Spinal cord (tissue), 10 donors: ENCODE data around the gene FOXN3. TPM values are rescaled to one million over a fixed set of nuclear protein-coding genes. Genes with fewer than 3 reads are reported as not detected.
A peak's percentile ranks its signal among the peaks of the same experiment; 100 is the strongest.

Source experiments
- DNase-seq, 6 donors: peaks; one replicate each; pipeline versions ENCODE4 v3.0.0 to v3.0.0-alpha.2; 2013 to 2015; ENCODE audit warnings: low spot score in 6 of 6, low read depth in 4 of 6
- H3K27ac ChIP-seq: one replicate; pipeline ENCODE4 v1.5.1; 2013; ENCODE audit warnings: low read depth, low read length, control low read depth
- H3K27me3 ChIP-seq: one replicate; pipeline ENCODE4 v1.6.1; 2013; ENCODE audit warnings: low read length; ENCODE audit not compliant: control insufficient read depth, insufficient read depth
- H3K36me3 ChIP-seq: one replicate; pipeline ENCODE4 v1.6.1; 2013; ENCODE audit warnings: low read length; ENCODE audit not compliant: control insufficient read depth, insufficient read depth
- H3K4me1 ChIP-seq: one replicate; pipeline ENCODE4 v1.6.1; 2013; ENCODE audit warnings: low read length; ENCODE audit not compliant: control insufficient read depth, insufficient read depth
- H3K4me3 ChIP-seq: one replicate; pipeline ENCODE4 v1.5.1; 2013; ENCODE audit warnings: low read depth, low read length, control low read depth
- H3K9me3 ChIP-seq: one replicate; pipeline ENCODE4 v1.6.1; 2013; ENCODE audit warnings: low read length; ENCODE audit not compliant: control insufficient read depth, insufficient read depth
- WGBS: methylation state at CpG from one replicate; pipeline ENCODE4 v1.1.5; 2013; ENCODE audit warnings: missing lambda C conversion rate; ENCODE audit not compliant: insufficient coverage; 5-methylcytosine and 5-hydroxymethylcytosine counted together
- long read RNA-seq, 4 donors: transcript quantifications; one replicate each; lab custom pipeline, GENCODE V29; 2026
- polyA plus RNA-seq, 2 donors: library from polyadenylated mRNA; unstranded; fragments of 120-200 nt; gene quantifications; one replicate each; pipeline ENCODE4 v1.2.1, GENCODE V29; 2013; ENCODE audit not compliant: insufficient read length in 2 of 2
- total RNA-seq, 2 donors: library from RNA; depleted of rRNA in 1 of 2; stranded (reverse); fragments of 120-200 nt in 1 of 2; fragments of >200 nt in 1 of 2; gene quantifications; one replicate each; pipeline versions ENCODE4 v1.2.3 to v1.2.4, GENCODE V29; 2013 to 2014
- donor health status: healthy.

The FOXN3 gene, protein sequence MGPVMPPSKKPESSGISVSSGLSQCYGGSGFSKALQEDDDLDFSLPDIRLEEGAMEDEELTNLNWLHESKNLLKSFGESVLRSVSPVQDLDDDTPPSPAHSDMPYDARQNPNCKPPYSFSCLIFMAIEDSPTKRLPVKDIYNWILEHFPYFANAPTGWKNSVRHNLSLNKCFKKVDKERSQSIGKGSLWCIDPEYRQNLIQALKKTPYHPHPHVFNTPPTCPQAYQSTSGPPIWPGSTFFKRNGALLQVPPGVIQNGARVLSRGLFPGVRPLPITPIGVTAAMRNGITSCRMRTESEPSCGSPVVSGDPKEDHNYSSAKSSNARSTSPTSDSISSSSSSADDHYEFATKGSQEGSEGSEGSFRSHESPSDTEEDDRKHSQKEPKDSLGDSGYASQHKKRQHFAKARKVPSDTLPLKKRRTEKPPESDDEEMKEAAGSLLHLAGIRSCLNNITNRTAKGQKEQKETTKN
- total RNA-seq (10 to 100 TPM; 40.4 to 53.1 TPM), polyA plus RNA-seq (10 to 100 TPM; 37.8 to 56.8 TPM)
- long read RNA-seq, donor 1, transcript FOXN3-214 (6 exons, 2,692 nt), result major isoform, 9 of 11 reads
- long read RNA-seq, donor 1, partial matches to known transcripts, result 0 of 11 reads
- long read RNA-seq, donor 1, other reads (novel, unspliced or antisense), result 0 of 11 reads
- long read RNA-seq, donor 2, partial matches to known transcripts, result 0 of 5 reads
- long read RNA-seq, donor 2, other reads (novel, unspliced or antisense), result 0 of 5 reads
- long read RNA-seq, donor 3, partial matches to known transcripts, result 0 of 6 reads
- long read RNA-seq, donor 3, other reads (novel, unspliced or antisense), result 0 of 6 reads
- long read RNA-seq, donor 4, partial matches to known transcripts, result 5 of 10 reads
- long read RNA-seq, donor 4, other reads (novel, unspliced or antisense), result 0 of 10 reads

DNA sequence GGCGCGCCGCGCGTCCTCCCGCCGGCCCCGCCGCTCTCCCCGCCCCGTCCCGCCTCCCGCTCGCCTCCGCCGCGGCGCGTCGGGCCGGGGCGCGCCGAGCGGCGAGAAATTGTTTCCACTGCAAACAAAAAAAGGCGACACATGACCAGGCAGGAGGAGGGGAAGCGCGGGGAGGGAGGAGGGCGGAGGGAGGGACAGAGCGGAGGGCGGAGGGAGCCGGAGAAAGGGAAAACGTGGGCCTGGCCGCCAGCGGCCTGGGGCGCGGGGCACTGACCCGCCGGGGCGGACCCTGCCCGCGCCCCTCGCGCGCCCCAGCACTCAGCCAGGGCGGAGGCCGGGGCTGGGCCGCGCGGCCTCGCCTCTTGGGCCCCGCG lies at the start of gene FOXN3:
Gene FOXN3, minus strand, starts transcription at position 143 of the 374 bp plus-strand sequence. CDS start 4,757 bp downstream, outside the sequence.
- Histone ChIP-seq H3K27ac (peak within 1 kb of the TSS; percentile 92), H3K36me3 (peaks cover 14% of the 10 kb centered on the region), H3K4me3 (peak within 1 kb of the TSS; percentile 90), H3K27me3 (no peaks in the 10 kb centered on the region), H3K9me3 (no peaks in the 10 kb centered on the region), H3K4me1 (peaks cover 16% of the 10 kb centered on the region)
- DNase-seq, result peak in 5 of 6 donors; percentile 78 to 96 (median 87)
- WGBS, result 0% methylated on average over 53 of the region's 54 CpGs

DNA sequence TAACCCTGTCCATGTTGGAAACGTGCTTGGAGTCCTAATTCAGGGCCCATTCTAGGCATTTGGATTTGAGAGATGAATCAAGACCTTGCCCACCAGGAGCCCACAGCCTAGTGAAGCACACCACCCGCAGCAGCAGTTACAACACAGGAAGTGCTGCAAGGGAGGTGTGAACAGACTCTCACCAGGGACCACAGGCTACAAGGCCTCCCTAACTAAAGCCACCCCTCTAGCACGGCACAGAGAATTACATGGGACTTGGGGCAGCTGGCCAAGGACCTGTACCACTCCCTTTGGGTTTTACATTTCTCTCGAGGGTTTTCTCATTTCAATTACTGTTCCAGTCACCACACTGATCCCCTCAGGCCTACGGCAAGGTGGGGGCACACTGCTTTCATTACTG lies 49.5 kb upstream of the FOXN3 start:
- Histone ChIP-seq H3K27ac (no peak overlapping the region), H3K9me3 (no peaks in the 10 kb centered on the region), H3K27me3 (no peaks in the 10 kb centered on the region), H3K4me3 (no peak overlapping the region), H3K36me3 (peaks cover 3% of the 10 kb centered on the region), H3K4me1 (no peaks in the 10 kb centered on the region)
- DNase-seq, result no peak
- WGBS, result 88% methylated on average over 3 of the region's 5 CpGs

DNA sequence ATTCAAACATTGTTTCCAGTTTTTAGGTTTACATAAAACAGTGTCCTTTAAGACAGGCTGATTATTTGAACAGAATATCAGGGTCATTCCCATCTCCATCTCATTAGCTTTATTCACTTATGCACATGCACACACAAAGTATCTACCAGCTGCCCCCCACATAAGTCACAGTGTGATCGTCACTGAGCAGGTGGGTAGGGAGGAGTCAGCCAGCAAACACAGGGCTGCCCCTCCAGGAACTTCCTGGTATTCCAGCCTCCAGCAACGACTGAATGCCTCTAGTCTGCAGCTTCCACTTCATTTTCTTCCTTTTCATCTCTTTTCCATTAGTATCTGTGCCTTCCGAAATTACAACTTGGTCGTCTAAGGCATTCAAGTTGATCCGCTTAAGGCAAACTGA lies 48.8 kb upstream of the FOXN3 start:
- H3K4me1 ChIP-seq, result no peaks in the 10 kb centered on the region
- no peaks in the 10 kb centered on the region for H3K27me3 ChIP-seq
- no peak overlapping the region for H3K4me3 ChIP-seq
- H3K27ac ChIP-seq, result no peak overlapping the region
- WGBS, result 55% methylated on average over 5 of the region's 5 CpGs
- no peaks in the 10 kb centered on the region for H3K9me3 ChIP-seq
- no peak for DNase-seq
- H3K36me3 ChIP-seq, result peaks cover 3% of the 10 kb centered on the region

DNA sequence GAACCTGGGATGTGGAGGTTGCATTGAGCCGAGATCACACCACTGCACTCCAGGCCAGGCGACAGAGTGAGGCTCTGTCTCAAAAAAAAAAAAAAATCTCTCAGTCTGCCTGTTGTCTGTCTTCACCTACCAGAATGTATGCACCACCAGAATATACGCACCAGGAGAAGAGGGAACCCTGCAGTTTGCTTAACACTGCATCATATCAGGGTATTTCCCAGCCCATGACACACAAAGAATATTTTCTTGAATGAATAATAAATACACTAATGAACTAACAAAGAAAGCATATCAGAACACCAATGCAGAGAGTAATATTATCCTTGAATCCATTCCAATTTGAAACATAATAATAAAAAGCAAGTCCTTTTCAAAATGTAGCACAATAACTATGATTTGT lies 44.2 kb upstream of the FOXN3 start:
- Histone ChIP-seq H3K4me1 (peaks cover 3% of the 10 kb centered on the region), H3K4me3 (no peak overlapping the region), H3K27ac (no peak overlapping the region), H3K27me3 (no peaks in the 10 kb centered on the region), H3K36me3 (peaks cover 3% of the 10 kb centered on the region), H3K9me3 (no peaks in the 10 kb centered on the region)
- DNase-seq, result no peak
- 100% methylated on average over 1 of the region's 3 CpGs for WGBS

DNA sequence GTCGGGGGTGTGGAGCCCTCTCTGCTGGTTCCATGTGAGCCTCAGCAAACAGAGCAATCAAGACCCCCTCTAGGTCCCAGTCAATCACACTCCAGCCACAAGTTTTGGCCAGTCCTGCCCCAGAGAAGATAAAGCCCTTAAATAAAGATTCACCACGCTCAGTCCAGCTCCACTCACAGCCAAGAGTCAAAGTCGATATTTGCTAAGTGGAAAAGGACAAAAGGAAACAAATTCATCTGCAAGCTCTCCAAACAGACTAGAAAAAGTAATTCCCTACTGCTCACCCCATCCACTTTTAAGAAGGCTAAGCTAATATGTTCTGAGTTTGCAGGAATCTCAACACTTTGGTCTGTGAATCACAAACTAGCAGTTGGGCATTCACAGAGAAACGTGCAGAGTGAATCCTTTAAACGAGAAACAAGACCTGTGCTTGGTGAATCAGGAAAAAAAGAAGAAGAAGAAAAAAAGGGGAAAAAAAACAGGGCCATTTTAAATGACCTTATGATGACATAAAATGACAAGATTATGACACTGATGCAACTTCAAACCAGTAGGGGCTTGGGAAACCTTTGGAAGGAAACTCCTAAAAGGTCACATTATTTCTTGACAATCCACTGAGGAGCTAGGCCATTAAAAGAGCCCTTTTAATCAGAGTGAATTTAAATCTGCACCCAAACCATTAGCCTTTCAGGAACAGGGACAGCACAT lies 41.8 kb upstream of the FOXN3 start:
- no peak overlapping the region for H3K27ac ChIP-seq
- WGBS, result 45% methylated on average over 4 of the region's 5 CpGs

DNA sequence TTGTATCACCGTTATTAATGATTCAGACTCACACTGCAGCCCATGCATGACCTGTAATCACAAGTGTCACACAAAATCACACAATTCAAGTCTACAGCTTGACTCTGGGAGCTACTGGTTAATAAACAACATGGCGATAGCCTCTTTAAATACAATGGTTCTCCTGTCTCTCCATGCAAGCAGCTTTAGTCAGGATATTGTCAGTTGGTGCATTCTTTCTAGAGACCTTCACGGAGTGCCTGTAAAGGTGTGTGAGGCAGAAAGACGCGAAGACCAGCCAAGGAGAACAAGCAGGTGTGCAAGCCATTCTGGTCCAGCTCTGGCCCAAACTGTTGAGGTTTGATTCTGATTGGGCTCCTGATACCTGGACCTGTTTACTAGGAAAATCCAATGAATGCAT lies 40.0 kb upstream of the FOXN3 start:
- no peaks in the 10 kb centered on the region for H3K9me3 ChIP-seq
- no peaks in the 10 kb centered on the region for H3K27me3 ChIP-seq
- WGBS, result 97% methylated on average over 3 of the region's 5 CpGs
- DNase-seq, result no peak
- peaks cover 3% of the 10 kb centered on the region for H3K4me1 ChIP-seq
- H3K36me3 ChIP-seq, result peaks cover 4% of the 10 kb centered on the region
- H3K4me3 ChIP-seq, result no peak overlapping the region
- H3K27ac ChIP-seq, result no peak overlapping the region

More for the DNA sequence above, 41.8 kb upstream of the FOXN3 start:
- no peaks in the 10 kb centered on the region for H3K36me3 ChIP-seq
- DNase-seq, result no peak
- peaks cover 3% of the 10 kb centered on the region for H3K4me1 ChIP-seq
- no peaks in the 10 kb centered on the region for H3K27me3 ChIP-seq
- H3K9me3 ChIP-seq, result no peaks in the 10 kb centered on the region
- H3K4me3 ChIP-seq, result no peak overlapping the region

DNA sequence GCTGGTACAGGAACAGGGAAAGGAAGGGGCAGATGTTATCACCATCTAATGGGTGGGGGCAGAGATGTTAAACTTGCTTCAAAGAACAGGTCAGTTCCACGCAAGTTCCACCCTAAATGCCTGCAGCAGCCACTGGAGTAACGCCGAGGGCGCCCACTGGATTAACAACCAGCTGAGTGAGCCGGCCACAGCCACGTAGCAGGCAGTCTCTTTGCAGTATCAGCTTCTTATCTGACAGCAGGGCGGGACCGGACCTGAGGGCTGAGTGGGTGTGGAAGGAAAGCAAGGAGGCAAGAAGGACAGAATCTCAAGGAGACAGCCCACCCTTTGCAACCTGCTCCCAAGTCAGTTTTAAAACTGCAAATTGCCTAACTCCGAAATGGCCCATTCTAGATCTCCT lies 38.4 kb upstream of the FOXN3 start:
- WGBS, result 86% methylated on average over 8 of the region's 9 CpGs
- no peak for DNase-seq
- no peaks in the 10 kb centered on the region for H3K27me3 ChIP-seq
- peaks cover 4% of the 10 kb centered on the region for H3K36me3 ChIP-seq
- no peaks in the 10 kb centered on the region for H3K9me3 ChIP-seq
- H3K27ac ChIP-seq, result no peak overlapping the region
- no peak overlapping the region for H3K4me3 ChIP-seq
- peaks cover 3% of the 10 kb centered on the region for H3K4me1 ChIP-seq

DNA sequence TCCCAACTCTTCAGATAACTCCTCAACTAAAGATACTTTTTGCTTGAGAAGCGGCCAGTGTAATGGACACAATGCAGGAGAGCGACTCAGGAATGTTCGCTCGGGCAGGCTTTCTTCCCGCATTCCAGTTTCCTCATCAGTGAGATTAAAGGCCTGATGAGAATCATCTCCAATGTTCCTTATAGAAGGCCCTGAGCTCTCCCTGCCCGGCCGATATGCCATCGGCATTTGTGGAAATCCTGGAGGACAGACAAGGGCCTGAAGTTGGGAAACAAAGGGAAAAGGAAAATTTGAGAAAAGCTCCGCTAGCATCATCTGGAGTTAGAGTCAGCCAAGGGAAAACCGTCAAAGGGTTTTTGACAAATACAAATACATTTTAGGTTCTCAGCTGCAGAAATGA lies 38.0 kb upstream of the FOXN3 start:
- DNase-seq, result no peak
- 90% methylated on average over 9 of the region's 10 CpGs for WGBS
- Histone ChIP-seq H3K27me3 (no peaks in the 10 kb centered on the region), H3K9me3 (no peaks in the 10 kb centered on the region), H3K4me3 (no peak overlapping the region), H3K27ac (no peak overlapping the region), H3K4me1 (peaks cover 3% of the 10 kb centered on the region), H3K36me3 (peaks cover 4% of the 10 kb centered on the region)

DNA sequence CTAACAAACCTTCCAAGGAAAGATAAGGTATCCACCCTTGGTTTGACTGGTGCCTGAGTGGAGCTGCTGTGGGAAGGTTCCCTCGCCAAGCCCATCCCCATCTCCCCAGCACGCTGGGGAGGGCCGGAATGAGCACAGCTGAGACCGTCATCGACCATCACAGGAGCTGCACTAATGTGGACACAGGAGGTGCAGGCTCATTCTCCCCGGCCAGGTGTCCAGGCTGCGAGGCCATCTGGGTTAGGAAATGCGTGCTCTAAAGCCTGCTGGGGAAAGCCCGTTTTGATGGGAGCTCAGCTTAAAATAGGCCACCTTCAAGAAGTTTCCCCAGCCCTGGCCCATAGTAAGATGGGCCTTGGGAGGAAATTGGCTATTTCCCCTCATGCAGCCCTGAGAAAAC lies 35.2 kb upstream of the FOXN3 start:
- Histone ChIP-seq H3K4me1 (no peaks in the 10 kb centered on the region), H3K9me3 (no peaks in the 10 kb centered on the region), H3K27me3 (no peaks in the 10 kb centered on the region), H3K4me3 (no peak overlapping the region), H3K36me3 (peaks cover 4% of the 10 kb centered on the region), H3K27ac (no peak overlapping the region)
- WGBS, result 93% methylated on average over 8 of the region's 9 CpGs
- DNase-seq, result no peak
